Fibroblast of skin of scalp (primary cell): Measurements from ENCODE around the gene MAVS.
A peak's percentile ranks its signal among the peaks of the same experiment; 100 is the strongest.
"Not testable (repeated sequence)": the region's sequence is repeated elsewhere in the genome, so short reads cannot be mapped to it uniquely, and the experiment has no call there.

ENCODE experiments used
- DNase-seq: peaks from one replicate; pipeline ENCODE4 v3.0.0-alpha.2; 2013

Gene MAVS

DNA sequence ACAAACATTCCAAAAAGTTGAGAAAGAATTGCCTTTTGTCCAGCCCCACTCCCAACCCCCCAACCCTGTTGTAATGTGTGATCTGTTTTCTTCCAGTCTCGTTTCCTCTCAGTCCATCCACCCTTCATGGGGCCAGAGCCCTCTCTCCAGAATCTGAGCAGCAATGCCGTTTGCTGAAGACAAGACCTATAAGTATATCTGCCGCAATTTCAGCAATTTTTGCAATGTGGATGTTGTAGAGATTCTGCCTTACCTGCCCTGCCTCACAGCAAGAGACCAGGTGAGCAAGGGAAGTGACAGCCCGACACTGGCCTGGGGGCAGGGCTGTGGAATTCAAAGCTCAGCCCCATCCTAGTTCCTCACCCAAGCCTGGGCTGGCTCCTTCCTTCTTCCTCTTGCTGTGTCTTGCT, 7.8 kb downstream of the MAVS start:
- DNase-seq = no peak

GRCh38 chr20:3857405-3857804, 10.8 kb downstream of the MAVS start:
- DNase-seq = no peak

- DNase-seq = no peak
These were observed 12.1 kb downstream of the MAVS start for GRCh38 chr20:3858689-3859088.

DNA sequence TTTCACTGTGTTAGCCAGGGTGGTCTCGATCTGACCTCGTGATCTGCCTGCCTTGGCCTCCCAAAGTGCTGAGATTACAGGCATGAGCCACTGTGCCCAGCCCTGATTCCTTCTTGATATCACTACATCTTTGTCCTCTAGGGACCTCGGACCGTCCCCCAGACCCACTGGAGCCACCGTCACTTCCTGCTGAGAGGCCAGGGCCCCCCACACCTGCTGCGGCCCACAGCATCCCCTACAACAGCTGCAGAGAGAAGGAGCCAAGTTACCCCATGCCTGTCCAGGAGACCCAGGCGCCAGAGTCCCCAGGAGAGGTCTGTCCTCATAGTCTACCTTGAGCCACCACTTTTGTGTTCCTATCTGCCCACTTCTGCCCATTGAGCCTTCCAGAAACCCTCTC, 14.6 kb downstream of the MAVS start:
- DNase-seq = no peak

GRCh38 chr20:3862333-3862732, 15.7 kb downstream of the MAVS start:
- no peak for DNase-seq

DNA sequence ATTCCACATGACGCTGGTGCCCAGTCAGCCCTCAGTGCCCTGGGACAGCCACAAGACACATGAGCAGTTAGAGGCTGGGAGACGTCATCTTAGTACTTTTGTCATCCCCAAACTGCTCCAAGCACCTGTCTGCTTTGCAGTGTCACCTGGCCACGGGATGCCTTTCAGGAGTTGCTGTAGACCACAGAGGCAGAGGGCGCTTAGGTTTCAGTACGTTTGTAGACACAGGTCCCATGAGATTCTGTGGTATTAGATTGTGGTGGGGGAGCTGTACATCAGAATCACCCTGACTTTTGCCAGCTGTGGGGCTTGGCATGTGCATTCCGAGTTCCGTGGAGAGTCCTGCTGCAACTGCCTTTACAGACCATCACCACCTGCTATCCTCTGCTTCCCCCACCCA, 16.7 kb downstream of the MAVS start:
- no peak for DNase-seq

DNA sequence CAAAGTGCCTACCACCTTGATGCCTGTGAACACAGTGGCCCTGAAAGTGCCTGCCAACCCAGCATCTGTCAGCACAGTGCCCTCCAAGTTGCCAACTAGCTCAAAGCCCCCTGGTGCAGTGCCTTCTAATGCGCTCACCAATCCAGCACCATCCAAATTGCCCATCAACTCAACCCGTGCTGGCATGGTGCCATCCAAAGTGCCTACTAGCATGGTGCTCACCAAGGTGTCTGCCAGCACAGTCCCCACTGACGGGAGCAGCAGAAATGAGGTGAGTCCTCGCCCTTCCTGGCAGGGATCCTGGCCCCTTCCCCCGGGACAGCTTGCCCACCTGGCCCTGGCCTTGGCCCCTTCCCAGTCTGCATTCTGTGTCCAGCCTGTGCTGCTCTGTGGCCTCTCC, 17.9 kb downstream of the MAVS start:
- DNase-seq = no peak

DNA sequence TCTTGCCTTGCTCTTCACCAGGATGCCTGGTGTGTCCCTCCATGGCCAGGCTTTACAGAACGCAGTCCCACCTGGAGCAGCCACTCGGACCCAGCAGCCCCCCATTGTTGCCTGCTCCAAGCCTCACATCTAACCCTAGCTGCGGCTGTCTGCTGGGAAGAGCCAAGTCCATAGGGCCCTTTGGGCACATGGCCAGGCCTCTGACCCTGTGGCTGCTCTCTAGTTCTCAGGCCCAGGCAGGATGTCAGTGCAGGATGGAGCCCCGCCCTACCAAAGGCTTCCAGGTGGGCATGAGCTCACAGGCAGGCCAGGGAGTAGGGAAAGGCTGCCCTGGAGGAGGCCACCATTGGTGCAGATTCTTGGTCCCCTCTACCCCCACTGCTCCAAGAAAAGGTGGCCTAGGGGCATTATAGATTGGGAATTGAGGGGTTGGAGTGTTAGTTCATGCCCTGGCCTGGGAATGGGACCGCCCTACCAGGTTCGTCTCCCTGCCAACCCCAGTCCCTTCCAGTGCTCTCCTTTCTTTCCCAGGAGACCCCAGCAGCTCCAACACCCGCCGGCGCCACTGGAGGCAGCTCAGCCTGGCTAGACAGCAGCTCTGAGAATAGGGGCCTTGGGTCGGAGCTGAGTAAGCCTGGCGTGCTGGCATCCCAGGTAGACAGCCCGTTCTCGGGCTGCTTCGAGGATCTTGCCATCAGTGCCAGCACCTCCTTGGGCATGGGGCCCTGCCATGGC, 18.7 kb downstream of the MAVS start:
- DNase-seq = no peak

DNA sequence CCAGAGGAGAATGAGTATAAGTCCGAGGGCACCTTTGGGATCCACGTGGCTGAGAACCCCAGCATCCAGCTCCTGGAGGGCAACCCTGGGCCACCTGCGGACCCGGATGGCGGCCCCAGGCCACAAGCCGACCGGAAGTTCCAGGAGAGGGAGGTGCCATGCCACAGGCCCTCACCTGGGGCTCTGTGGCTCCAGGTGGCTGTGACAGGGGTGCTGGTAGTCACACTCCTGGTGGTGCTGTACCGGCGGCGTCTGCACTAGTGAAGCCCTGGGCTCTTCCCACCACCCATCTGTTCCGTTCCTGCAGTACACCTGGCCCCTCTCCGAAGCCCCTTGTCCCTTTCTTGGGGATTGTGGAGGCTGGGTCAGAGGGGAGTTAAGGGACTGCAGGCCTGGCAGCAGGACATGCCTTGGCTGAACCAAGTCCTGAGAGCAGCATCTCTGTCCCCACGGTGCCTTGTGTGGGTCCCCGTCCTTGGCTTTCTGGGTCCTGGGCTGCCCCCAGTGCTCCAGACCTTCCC, 19.3 kb downstream of the MAVS start:
- no peak for DNase-seq

DNA sequence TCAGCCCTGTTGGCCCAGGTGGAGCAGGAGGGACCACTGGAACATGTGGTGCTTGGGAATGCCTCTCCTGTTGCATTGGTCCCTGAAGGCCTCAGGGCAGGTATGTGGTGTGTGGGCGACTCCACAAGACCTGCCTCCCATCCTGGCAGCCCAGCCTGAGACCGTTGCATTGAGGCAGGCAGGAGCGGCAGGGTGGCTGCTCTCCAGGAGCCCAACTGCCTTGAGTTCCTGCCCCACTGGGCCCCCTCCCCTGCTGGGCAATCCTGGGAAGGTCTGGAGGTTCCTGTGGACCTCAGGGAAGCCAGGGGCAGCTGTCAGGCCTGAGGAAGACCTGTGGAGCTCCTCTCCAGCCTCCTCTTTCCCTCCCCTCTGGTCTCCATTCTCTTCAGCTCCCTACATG, 19.8 kb downstream of the MAVS start:
- no peak for DNase-seq

- DNase-seq = no peak
These were observed 21.2 kb downstream of the MAVS start for GRCh38 chr20:3867802-3868201.

DNA sequence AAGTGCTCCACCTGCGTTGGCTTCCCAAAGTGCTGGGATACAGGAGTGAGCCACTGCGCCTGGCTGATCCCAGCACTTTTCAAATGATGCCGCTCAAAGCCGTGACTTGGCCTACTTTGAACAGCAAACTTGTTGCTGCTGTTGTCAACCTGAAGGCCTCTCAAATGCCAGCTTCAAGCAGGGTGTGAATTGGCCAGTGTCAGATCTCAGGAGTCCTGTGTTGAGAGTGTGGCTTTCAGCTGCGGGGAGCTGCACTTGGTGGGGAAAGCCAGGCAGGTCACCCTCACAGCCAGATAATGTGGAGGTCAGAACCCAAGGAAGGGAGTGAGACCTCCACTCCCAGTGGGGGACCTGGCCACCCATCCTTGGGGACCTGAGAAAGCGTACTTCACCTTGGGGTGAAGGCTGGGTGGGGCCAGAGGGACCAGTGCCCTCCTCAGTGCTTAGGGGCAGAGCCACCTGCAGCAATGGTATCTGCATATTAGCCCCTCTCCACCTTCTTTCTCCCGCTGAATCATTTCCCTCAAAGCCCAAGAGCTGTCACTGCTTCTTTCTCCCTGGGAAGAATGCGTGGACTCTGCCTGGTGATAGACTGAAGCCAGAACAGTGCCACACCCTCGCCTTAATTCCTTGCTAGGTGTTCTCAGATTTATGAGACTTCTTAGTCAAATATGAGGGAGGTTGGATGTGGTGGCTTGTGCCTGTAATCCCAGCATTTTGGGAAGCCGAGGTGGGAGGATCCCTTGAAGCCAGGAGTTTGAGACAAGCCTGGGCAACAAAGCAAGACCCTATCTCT, 23.4 kb downstream of the MAVS start:
- DNase-seq = no peak

- no peak for DNase-seq
These were observed 25.1 kb downstream of the MAVS start for GRCh38 chr20:3871550-3872265.

GRCh38 chr20:3873507-3873906, 26.9 kb downstream of the MAVS start:
- no peak for DNase-seq

GRCh38 chr20:3874194-3874844, 27.7 kb downstream of the MAVS start:
- no peak for DNase-seq

DNA sequence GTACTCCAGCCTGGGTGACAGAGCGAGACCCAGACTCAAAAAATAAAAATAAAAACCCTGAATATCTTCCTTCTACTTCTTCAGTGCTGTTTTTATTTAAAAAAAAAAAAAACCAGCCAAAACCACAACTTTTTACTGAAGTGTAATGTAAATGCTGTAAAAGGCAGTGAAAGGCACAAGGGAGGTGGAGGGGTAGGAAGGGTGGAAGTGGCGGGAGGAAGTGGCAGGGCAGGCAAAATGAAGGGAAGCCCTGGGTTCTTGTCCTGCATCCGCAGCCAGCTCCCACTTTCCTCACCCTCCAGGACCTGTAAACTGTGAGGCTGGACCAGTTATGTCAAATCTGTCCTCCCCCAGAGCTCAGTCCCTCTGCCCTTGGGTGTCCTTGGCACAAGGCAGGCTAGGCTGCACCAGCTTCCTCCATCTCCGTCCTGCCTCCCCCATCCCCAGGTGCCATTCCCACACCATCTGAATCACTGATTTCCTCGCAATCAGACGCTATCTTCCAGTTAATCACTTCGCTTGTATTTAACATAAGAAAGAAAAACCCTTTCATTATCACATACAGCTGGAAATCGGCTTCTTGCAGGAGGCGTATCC, 28.8 kb downstream of the MAVS start:
- no peak for DNase-seq

DNA sequence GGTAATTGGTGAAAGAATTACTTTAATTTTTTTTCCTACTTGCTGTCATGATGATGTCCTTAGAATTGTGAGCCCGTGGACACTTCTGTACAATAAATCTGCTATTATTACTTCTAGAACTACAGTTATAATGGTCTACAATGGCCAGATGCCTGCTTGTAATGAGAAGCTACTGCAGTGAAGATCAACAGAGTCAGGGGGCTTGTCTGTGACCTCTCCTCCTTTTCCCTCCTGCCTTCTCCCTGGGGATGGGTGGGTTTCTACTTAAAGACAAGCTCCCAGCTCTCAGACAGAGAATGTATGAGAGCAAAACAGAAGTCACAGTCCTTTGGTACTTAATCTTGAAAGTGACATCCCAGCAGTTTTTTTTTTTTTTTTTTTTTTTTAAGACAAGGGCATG, 29.4 kb downstream of the MAVS start:
- no peak for DNase-seq

- DNase-seq = no peak
These were observed 30.0 kb downstream of the MAVS start for GRCh38 chr20:3876676-3877075.

DNA sequence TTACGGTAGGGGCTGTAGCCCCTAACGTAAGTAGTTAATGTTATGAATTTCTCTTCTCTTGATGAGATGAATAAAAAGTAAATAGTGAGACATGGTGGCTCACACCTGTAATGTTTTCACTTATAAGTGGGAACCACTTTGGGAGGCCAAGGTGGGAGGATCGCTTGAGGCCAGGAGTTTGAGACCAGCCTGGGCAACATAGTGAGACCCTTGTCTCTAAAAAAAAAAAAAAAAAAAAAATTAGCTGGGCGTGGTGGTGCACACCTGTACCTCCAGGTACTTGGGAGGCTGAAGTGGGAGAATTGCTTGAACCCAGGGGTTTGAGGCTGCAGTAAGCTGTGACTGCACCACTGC, 32.3 kb downstream of the MAVS start:
- not testable (repeated sequence) for DNase-seq

DNA sequence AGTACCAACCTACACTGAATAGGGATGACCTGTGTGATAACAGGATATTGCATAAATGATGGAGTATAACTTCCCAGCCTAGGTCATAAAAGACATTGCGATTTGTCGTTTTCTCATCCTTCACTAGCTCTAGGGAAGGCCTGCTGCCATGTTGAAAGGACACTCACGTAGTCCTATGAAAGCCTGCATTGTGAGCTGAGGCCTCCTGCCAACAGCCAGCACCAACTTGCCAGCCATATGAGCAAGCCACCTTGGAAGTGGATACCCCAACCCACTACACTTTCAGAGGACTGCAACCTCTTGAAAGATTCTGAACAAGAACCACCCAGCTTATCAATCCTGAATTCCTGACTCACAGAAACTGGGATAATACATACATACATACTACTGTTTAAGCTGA, 39.1 kb downstream of the MAVS start:
- DNase-seq = no peak

DNA sequence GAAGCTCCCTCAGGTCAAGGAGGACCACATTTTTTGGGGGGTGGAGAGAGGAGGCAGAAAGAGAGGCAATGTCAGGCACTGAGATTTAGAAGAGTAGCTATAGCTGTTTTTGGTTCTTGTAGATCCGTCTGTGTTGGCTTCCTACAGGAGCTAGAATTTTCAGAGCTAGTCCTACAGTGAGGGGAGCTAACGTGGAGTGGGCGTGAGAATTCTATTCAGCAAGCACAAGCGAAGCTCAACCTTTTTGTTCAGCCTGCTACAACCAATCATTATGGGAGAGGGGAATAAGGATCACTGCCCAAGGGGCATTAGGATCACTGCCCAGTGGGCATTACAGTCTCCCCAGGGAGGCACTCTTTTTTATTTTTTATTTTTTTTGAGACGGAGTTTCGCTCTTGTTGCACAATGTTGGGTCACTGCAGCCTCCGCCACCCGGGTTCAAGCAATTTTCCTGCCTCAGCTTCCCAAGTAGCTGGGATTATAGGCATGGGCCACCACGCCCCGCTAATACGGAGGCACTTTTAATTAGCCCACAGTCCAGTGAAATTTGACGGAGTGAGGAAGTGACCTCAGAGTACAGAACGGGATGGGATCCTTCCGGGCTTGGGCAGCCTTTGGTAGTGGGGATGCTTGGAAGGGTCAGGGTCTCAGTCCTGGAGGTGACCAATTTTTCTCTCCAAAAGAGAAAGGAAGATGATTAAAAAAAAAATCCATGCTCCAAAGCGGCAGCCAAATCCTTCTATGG, 41.4 kb downstream of the MAVS start:
- DNase-seq = peak; percentile 47
